HG02763 (cell line): ENCODE data around the gene SAMD4A.
A peak's percentile ranks its signal among the peaks of the same experiment; 100 is the strongest.

Source experiments
- ATAC-seq: cut with Tn5 transposase; IDR thresholded peaks from one replicate; pipeline ENCODE4 v1.9.1; 2021; ENCODE audit warnings: mild to moderate bottlenecking, moderate library complexity; ENCODE audit not compliant: unreplicated experiment

Gene SAMD4A, protein sequence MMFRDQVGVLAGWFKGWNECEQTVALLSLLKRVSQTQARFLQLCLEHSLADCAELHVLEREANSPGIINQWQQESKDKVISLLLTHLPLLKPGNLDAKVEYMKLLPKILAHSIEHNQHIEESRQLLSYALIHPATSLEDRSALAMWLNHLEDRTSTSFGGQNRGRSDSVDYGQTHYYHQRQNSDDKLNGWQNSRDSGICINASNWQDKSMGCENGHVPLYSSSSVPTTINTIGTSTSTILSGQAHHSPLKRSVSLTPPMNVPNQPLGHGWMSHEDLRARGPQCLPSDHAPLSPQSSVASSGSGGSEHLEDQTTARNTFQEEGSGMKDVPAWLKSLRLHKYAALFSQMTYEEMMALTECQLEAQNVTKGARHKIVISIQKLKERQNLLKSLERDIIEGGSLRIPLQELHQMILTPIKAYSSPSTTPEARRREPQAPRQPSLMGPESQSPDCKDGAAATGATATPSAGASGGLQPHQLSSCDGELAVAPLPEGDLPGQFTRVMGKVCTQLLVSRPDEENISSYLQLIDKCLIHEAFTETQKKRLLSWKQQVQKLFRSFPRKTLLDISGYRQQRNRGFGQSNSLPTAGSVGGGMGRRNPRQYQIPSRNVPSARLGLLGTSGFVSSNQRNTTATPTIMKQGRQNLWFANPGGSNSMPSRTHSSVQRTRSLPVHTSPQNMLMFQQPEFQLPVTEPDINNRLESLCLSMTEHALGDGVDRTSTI

DNA sequence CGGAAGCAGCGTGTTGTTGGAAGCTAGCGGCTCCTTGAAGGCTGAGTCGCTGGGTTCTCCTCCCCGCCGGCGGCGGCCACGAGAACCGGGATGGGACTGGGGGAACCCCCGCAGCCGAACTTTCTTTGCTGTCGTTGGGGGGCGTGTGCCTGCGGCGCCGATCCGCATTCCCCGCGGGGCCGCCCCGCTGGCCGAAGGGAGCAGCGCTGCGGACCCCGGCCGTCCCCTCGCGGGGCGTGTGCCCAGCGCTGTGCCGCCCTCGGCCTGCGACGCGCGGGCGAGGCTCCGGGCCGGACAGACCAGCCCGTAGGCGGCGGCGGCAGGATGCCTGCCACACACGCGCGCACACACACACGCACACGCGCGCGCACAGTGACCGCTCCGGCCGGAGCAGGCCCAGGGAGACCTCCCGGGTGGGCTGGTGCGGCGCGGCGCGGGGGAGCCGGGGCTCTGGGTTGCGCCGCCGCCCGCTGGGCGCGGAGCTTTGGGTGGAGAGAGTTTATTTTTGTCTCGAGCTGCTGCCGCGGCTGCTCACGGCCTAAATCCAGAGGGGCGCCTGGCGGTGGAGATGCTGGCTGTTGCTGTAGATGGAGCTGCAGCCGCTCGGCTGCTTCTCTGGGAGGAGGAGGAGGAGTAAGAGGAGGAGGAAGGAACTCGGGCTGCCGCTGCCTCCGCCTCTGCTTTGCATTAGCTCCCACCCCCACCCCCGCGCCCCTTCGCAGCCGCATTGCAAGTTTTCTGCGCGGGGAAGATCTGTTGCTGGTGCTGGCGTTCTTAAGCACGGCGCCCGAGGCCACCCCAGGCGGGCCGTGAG is at the start of gene SAMD4A:
SAMD4A (plus strand) TSS at position 719 of the 814 bp plus-strand sequence. CDS start 789 bp downstream, outside the sequence.
- peak; percentile 28 for ATAC-seq

DNA sequence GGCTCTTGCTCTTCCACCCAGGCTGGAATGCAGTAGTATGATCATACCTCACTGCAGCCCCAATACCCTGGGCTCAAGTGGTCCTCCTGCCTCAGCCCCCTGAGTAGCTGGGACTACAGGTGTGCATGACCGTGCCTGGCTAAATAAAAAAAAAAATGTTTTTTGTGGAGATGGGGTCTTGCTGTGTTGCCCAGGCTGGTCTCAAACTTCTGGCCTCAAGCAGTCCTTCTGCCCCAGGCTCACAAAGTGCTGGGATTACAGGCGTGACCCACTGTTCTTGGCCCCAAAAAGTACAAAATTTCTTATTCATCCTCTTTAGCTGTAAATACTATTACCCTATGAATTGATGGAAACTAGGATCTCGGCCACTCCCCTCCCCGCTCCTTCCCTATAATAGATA is 42.5 kb upstream of the SAMD4A start:
- ATAC-seq = no peak

DNA sequence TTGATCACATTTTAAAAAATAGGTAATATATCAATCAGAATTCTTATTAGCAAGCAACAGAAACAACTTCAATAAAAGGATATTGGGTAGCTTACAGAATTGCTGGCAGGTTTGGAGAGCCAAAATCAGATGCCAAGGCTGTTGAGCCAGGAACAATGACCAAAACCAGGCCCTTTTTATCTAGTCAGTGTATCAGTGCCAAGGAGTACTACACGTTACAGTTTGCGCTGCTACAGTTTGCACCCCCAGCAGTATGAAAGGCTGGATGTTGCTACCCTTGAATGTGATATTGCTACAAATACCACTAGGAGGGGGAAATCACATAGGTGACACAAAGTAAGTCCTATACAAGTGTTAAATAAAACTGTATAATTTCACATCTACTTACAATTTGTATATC is 38.0 kb upstream of the SAMD4A start:
- no peak for ATAC-seq

DNA sequence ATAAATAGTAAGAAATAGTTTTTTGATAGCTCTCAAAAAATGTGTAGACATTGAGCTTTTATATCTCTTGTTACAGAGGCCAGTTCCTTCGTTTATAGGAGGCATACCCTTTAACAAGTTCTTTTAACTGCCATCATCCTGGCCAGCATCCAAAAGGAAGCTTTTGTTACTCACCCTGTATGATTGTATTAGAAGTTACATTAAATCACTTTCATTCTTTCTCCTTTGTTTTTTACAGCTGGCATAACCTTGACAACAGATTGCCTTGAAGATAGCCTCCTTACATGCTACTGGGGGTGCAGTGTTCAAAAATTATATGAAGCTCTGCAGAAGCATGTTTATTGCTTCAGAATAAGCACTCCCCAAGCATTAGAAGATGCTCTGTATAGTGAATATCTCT is 37.1 kb upstream of the SAMD4A start:
- no peak for ATAC-seq

DNA sequence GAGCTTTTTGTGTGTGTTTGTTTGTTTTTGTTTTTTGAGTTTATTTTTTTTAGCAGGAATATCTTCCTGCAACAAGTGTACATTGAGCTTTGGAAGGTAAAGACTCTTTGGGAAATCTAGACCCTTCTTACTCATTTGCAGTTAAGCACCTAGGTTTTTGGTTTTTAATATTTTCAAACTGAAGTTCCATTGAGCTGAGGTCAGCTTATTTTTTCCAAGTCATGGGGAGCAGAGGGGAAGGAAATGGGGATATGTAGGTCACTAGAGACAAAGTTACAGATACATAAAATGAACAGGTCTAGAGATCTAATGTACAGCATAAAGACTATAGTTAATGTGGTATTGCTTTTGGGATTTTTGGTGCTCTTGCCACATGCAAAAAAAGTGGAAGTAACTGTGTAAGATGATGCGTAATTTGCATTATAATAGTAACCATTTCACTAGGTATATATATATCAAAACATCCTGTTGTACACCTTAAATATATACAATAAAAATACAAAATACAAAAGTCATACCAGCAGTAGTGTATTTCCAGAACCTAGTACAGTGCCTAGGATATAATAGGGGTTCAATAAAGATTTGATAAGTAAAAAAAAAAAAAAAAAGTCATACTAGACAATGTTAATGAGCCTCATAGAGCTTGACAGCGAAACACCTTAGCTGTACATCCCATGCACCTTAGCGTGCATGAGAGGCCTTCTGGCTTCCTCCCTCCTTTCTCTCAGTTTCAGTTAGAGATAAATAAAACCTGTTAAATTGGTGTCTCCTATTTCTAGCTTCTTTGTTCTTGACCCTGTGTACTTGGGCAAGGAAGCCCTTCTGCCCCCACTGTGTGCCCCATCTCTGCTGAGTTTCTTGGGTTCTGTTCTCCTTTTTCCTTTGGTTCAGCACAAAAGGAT is 34.6 kb upstream of the SAMD4A start:
- ATAC-seq = peak; percentile 90

DNA sequence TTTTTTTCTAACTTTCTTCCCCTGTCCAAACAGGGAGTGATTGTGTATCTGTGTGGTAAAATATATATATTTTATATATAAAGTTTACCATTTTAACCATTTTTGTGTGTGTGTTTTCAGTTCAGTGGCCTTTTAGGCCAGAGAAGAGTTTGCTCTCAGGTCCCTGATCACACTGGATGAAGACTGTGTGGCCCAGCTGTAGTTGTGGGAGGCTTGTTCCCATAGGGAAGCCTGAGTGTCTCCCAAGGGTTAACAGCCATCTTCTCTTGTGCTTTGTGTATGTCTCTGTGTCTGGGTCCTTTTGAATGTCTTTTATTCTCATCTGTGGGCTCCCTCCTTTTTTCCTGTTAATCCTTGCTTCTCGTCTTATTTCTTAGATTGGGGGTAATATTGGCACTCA is 33.8 kb upstream of the SAMD4A start:
- no peak for ATAC-seq

DNA sequence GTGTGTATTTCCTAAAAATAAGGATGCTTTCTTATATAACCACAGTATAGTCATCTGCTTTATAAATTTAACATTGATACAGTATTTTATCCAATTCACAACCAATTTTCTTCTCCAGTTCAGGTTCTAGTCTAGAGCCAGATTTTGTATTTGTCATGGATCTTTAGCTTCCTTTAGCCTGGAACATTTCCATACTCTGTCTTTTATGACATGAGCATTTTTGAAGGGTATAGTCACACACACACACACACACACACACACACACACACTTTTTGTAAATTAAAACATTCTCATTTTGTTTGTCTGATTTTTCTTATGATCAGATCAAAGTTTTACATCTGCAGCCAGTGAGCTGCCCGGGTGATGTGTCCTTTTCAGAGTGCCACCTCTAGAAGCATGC is 31.8 kb upstream of the SAMD4A start:
- ATAC-seq = no peak

DNA sequence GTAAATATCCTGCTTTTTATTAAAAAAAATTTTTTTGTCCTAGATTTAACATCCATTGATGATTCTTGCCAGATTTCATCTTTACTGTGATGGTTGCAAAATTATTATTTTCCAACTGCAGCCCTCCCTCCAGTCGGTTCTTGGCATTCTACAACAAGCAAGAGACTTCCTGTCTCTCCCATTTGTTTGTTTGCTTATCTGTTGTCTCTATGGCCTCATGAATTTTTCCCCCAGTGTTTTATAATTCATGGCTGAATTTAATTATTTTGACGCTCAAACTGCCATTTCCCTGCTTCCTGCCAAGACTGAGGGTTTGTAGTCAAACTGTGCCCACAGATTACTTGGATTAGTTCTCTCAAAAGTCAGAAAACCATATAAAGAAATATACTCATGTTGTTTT is 31.3 kb upstream of the SAMD4A start:
- ATAC-seq = no peak

DNA sequence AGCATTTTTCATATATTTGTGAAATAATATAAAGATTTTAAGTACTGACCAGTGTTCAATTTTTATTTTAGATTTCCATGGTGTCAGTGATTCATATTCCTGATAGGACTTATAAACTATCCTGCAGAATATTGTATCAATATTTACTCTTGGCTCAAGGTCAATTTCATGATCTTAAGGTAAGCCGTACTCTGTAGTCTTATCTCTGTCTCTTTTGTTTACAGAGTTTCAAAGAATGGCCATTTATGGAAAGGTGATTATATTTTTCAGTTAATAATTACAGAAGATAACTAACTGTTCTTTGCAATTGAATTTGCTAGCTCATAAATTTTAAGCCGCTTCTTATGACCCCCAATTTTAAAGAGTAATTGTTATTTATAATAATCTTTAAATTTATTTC is 29.3 kb upstream of the SAMD4A start:
- no peak for ATAC-seq

DNA sequence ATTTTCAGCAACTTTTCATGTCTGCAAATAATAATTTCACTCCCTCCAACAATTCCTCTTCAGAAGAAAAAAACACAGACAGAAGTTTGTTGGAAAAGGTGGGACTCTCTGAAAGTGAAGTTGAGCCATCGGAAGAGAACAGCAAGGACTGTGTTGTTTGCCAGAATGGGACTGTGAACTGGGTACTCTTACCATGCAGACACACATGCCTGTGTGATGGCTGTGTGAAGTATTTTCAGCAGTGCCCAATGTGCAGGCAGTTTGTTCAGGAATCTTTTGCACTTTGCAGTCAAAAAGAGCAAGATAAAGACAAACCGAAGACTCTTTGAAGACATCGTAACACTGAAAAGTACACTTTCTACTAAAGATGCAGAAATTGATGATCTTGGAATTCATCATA is 28.9 kb upstream of the SAMD4A start:
- ATAC-seq = no peak

DNA sequence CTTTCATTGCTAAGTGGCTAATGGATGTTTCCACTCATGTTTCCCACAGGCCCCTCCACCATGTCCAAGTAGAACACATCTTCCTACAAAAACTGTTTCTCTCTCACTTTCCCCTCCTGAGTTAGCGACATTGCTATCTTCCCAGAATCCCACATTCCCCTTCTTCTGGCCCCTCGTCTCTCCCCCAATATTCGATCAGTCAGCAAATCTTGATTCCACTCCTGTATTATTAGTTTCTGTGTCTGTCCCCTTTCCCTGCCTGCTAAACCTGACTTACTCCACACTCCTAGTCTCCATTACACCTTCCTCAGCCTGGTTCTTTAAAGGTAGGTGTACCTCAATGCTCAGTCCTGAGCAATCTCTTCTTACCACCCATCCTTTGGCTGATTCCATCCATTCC is 19.3 kb upstream of the SAMD4A start:
- ATAC-seq = no peak

DNA sequence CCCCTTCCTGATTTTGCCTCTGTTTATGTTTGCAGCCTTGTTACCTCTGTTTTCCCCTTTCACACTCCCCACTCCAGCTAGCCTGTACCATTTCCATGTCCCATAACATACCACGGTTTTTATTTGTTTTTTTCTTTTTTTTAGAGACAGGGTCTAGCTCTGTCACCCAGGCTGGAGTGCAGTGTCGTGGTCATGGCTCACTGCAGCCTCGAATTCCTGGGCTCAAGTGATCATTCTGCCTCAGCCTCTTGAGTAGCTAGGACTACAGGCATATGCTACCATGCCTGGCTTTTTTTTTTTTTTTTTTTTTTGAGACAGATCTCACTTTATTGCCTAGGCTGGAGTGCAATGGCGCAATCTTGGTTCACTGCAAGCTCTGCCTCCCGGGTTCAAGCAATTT is 18.4 kb upstream of the SAMD4A start:
- no peak for ATAC-seq

DNA sequence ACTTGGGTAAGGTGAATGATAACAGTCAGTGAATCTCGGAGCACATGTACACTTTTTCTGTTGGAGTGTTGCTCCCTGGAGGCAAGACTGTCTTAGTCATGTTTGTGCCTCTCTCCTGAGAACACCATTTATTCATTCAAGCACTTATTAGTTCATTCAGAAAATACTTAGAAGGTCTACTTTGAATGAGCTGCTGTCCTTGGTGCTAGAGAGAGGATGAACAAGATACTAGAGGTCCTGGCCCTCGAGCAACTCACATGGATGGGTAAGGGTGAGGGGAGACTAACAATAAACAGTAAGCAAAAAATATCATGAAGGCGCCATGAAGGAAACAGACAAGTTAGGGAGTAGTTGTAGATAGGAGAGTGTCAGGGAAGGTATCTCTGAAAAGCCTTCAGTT is 17.1 kb upstream of the SAMD4A start:
- ATAC-seq = no peak

DNA sequence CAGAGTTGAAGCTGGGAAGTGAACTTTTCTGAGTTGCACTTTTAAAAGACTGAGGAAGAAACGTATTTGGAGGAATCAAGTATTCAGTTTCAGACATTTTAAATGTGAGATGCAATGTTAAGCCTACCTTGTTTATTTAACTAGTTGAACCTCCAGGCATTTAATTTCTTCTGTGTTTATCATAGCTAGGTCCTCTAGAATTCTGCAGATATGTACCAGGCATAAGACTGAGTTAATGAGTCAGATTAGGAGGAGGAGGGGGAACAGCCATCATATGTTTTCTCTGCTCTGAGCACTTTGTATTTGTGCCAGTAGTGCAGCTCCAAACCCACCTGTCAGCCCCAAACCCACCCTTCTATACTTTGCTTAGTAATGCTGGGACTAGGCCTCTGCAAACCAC is 16.4 kb upstream of the SAMD4A start:
- ATAC-seq = no peak

DNA sequence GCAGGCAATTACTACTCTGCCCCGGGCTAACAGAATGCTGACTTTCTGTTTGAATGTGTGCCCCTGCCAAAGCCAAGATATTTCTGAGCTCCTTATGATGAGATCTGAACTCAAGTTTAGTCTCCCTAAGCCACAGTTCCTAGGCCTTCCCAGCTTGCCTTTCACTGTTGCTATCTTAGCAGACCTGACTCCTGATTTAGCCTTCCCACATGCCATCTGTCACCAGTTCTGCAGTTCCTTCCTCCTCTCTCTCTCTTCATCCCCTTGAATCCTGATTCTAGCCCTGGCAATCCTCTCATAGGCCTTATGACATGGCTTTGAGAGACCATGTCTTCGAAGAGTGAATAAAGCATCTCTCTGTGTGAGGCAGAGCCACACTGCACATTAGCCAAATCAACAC is 12.5 kb upstream of the SAMD4A start:
- ATAC-seq = no peak

DNA sequence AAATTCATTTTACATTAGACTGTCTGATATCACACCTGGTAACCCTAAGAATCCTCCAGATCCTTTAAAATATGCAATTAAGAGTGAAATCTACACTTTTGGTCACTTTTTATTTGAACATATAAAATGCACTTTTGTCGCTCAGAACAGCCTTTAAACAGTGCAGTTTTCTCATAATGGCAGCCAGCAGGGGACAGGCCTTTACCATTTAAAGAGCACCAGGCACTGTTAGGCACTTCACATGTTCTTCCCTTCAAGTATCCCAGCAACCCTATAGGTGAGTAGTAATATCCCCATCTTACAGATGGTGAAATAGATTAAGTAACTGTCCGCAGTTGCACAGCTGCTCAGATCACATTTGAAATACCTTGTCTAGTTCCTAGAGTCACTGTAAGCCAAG is 11.3 kb upstream of the SAMD4A start:
- no peak for ATAC-seq

DNA sequence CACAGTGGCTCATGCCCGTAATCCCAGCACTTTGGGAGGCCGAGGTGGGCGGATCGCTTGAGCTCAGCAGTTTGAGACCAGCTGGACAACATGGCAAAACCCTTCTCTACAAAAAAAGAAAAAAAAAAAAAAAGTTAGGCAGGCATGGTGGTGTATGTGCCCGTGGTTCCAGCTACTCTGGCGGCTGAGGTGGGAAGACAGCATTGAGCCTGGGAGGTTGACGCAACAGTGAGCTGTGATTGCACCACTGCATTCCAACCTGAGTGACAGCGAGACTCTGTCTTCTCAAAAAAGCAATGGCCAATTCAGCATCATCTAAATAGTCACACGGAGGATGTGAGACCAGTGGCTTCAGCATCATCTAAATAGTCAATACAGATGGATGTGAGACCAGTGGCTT is 10.4 kb upstream of the SAMD4A start:
- ATAC-seq = no peak

DNA sequence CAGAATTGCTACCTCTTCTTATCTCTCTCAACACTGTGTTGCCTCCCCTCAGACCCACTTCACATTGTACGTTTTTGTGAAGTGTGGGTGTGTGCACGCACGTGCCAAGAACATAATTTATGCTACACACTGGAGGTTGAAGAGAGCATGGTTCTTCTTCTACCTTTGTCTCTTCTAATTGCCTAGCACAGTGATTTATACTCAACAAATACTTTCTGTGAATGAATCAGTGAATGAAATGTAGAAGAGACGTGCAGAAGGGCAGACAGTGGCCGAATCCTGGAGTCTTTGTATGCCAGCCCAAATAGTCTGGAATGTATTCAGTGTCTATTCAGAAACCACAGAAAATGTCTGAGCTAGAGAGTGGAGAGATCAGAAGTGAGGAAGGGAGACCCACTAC is 4.6 kb upstream of the SAMD4A start:
- ATAC-seq = no peak

DNA sequence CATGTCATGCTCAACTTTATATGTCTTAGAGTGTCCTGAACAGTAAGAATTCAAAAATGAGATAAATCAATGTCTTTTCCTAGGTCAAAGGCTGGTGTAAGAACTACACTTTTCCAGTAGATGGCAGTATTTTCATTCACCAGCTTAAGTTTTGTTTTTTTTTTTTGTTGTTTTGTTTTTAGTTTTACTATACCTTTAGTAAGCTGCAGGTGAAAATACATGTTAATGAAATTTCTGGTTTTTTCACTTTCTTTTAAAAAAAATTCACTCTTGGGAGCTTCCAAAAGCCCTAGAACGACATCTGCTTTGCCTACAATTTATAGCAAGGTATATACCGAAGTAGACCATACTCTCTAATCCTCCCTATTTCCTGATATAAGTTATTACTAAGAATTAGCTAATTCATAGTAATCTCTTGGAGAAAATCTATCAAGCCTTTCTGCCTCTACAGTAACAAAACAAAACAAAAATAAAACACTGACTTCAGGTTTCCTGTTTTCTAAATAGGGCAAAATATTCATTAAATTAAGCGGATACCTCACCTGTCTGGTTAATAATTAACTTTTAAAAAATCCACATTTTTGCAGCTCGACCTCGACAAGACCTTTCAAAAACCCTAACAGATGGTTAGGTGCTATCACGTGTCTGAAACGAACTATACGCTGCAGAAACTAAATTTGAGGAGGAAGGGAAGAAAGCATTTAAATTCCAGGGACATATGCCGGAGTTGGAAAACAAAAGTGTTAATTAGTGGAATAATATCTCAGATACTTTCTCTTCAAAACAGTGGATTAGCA is 2.7 kb upstream of the SAMD4A start:
- ATAC-seq = no peak
